ENCODE results near the gene NELFB. TPM values are rescaled to one million over a fixed set of nuclear protein-coding genes. Genes with fewer than 3 reads are reported as not detected.

NELFB gene
- total and polyA plus RNA-seq, 4 donors, result 30.4 to 56.2 (median 44.2) TPM

DNA sequence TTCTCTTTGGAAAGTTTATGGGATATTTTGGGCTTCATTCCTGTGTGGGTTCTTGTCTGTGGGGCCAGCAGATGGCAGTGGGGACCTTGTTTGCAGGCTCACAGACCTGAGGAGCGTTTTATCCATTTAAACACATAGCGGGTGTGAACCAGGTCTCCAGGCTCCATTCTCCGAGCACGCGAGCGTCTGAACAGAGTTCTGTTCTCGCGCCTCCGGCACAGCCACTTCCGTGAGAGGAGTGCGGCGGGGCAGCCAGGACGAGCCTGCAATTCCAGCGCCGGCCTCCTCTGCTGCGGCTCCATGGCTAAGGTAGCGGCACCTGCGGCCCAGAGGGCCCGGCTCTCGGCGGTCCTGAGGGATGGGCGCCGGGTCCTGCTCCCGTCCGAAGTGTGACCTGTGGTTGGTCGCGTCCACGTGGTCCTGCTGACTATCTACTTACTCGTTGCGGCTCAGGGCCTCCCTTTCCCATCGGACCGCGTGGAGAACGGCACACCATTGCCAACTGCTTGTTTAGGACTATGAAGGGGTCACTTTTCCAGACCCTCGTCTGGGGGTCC, 39.6 kb downstream of the NELFB start:
- no peak overlapping the region for H3K4me3 ChIP-seq
- H3K27ac ChIP-seq (ENCODE audit: low read depth in 1 of 2, low read length in 1 of 2), result peak overlapping the region in 1 of 2 donors; percentile 20
- no peak overlapping the region for H3K9ac ChIP-seq (ENCODE audit: insufficient read depth in 1 of 2, low read length in 2 of 2)
- WGBS, 2 donors, result 17 to 29% methylated on average over 35 of the region's 35 CpGs
- TF ChIP-seq, protein P1, sequence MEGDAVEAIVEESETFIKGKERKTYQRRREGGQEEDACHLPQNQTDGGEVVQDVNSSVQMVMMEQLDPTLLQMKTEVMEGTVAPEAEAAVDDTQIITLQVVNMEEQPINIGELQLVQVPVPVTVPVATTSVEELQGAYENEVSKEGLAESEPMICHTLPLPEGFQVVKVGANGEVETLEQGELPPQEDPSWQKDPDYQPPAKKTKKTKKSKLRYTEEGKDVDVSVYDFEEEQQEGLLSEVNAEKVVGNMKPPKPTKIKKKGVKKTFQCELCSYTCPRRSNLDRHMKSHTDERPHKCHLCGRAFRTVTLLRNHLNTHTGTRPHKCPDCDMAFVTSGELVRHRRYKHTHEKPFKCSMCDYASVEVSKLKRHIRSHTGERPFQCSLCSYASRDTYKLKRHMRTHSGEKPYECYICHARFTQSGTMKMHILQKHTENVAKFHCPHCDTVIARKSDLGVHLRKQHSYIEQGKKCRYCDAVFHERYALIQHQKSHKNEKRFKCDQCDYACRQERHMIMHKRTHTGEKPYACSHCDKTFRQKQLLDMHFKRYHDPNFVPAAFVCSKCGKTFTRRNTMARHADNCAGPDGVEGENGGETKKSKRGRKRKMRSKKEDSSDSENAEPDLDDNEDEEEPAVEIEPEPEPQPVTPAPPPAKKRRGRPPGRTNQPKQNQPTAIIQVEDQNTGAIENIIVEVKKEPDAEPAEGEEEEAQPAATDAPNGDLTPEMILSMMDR (IDR thresholded peaks at IDR 0.05; ENCODE audit: control extremely low read depth, extremely low read depth), result no peak
- peak in 1 of 3 donors; percentile 27 for DNase-seq
- H3K27me3 ChIP-seq (ENCODE audit: control insufficient read depth in 3 of 3, insufficient read depth in 3 of 3, low read length in 2 of 3), result peaks cover 0 to 26% (median 3%) of the 10 kb centered on the region in 3 donors
- H3K9me3 ChIP-seq (ENCODE audit: control insufficient read depth in 4 of 4, insufficient read depth in 3 of 4, low read length in 3 of 4), result peaks cover 0 to 6% (median 0%) of the 10 kb centered on the region in 4 donors
- no peaks in the 10 kb centered on the region for H3K36me3 ChIP-seq (ENCODE audit: control insufficient read depth in 4 of 4, insufficient read depth in 4 of 4, low read length in 4 of 4)
- peaks cover 0 to 21% (median 14%) of the 10 kb centered on the region in 5 donors for H3K4me1 ChIP-seq (ENCODE audit: control insufficient read depth in 5 of 5, insufficient read depth in 5 of 5, low read length in 5 of 5)
- ATAC-seq (ENCODE audit: insufficient read depth, low FRiP score), result no peak

DNA sequence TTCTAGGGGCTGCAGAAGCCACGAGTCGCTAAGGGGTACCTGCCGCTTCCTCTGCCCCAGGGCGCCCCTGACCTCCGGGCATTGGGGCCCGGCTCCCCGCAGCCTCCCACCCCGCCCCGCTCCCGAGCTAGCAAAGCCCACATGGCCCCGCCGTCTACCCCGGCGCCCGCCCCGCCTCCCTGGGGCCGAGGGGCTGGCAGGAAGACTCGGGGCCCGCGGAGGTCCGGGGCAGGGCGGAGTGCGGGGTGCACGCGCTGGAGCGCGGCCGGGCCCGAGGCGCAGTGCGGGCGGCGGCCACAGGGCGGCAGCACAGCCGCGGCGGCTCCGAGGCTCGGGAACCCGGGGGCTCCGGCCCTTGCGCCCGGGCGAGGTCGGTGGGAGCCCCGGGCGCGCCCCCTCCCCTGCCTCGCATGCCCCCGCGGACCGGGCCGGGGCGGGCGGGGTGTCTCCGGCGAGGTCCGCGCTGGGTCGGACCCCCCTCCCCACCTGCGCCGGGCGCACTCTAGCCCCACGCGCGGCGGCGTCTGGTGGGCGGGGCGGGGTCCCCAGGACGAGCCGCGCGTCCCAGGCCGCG, 40.2 kb downstream of the NELFB start:
- no peaks in the 10 kb centered on the region for H3K36me3 ChIP-seq (ENCODE audit: control insufficient read depth in 4 of 4, insufficient read depth in 4 of 4, low read length in 4 of 4)
- peaks cover 0 to 6% (median 0%) of the 10 kb centered on the region in 4 donors for H3K9me3 ChIP-seq (ENCODE audit: control insufficient read depth in 4 of 4, insufficient read depth in 3 of 4, low read length in 3 of 4)
- WGBS, 2 donors, result 1 to 3% methylated on average over 44 to 76 of the region's 76 CpGs
- DNase-seq (peak in 1 of 3 donors; percentile 61), ATAC-seq (ENCODE audit: insufficient read depth, low FRiP score) (peak; percentile 77)
- H3K4me3 ChIP-seq, result peak overlapping the region; percentile 30
- H3K4me1 ChIP-seq (ENCODE audit: control insufficient read depth in 5 of 5, insufficient read depth in 5 of 5, low read length in 5 of 5), result peaks cover 0 to 27% (median 14%) of the 10 kb centered on the region in 5 donors
- H3K27me3 ChIP-seq (ENCODE audit: control insufficient read depth in 3 of 3, insufficient read depth in 3 of 3, low read length in 2 of 3), result peaks cover 0 to 32% (median 5%) of the 10 kb centered on the region in 3 donors
- H3K27ac ChIP-seq (ENCODE audit: low read depth in 1 of 2, low read length in 1 of 2), result peak overlapping the region in 1 of 2 donors; percentile 41
- H3K9ac ChIP-seq (ENCODE audit: insufficient read depth in 1 of 2, low read length in 2 of 2), result no peak overlapping the region
- TF ChIP-seq, protein P1 (IDR thresholded peaks at IDR 0.05; ENCODE audit: control extremely low read depth, extremely low read depth), result peak; percentile 34

- peaks cover 0 to 32% (median 5%) of the 10 kb centered on the region in 3 donors for H3K27me3 ChIP-seq (ENCODE audit: control insufficient read depth in 3 of 3, insufficient read depth in 3 of 3, low read length in 2 of 3)
- H3K36me3 ChIP-seq (ENCODE audit: control insufficient read depth in 4 of 4, insufficient read depth in 4 of 4, low read length in 4 of 4), result no peaks in the 10 kb centered on the region
- WGBS, 2 donors, result 12 to 20% methylated on average over 52 to 78 of the region's 78 CpGs
- ATAC-seq (ENCODE audit: insufficient read depth, low FRiP score) (no peak), DNase-seq (peak in 1 of 3 donors; percentile 26)
- H3K9me3 ChIP-seq (ENCODE audit: control insufficient read depth in 4 of 4, insufficient read depth in 3 of 4, low read length in 3 of 4), result peaks cover 0 to 6% (median 0%) of the 10 kb centered on the region in 4 donors
- H3K27ac ChIP-seq (ENCODE audit: low read depth in 1 of 2, low read length in 1 of 2), result peak overlapping the region; percentile 73 to 88
- no peak overlapping the region for H3K9ac ChIP-seq (ENCODE audit: insufficient read depth in 1 of 2, low read length in 2 of 2)
- H3K4me3 ChIP-seq, result peak overlapping the region; percentile 55
- peaks cover 0 to 32% (median 14%) of the 10 kb centered on the region in 5 donors for H3K4me1 ChIP-seq (ENCODE audit: control insufficient read depth in 5 of 5, insufficient read depth in 5 of 5, low read length in 5 of 5)
- TF ChIP-seq, protein P1 (IDR thresholded peaks at IDR 0.05; ENCODE audit: control extremely low read depth, extremely low read depth), result no peak
These were observed 40.9 kb downstream of the NELFB start for GRCh38 chr9:137295849-137296669.
